Hepatocyte (in vitro differentiated cells): ENCODE data around the gene SLC10A3. TPM values are rescaled to one million over a fixed set of nuclear protein-coding genes. Genes with fewer than 3 reads are reported as not detected.

Source experiments
- DNase-seq: peaks from one replicate; pipeline ENCODE4 v3.0.0-alpha.2; 2016; ENCODE audit warnings: low spot score
- H2AFZ ChIP-seq: fragments of 200-600 bp; sonication (generic); 2 replicates; pipeline ENCODE4 v1.6.0; 2016; ENCODE audit warnings: antibody characterized with exemption, mild to moderate bottlenecking
- H3K27ac ChIP-seq: fragments of 200-600 bp; sonication (generic); 2 replicates; pipeline ENCODE4 v1.5.1; 2016; ENCODE audit warnings: mild to moderate bottlenecking
- H3K27me3 ChIP-seq: fragments of 200-600 bp; sonication (generic); 2 replicates; pipeline ENCODE4 v1.6.1; 2016
- H3K36me3 ChIP-seq: fragments of 200-600 bp; sonication (generic); replicated peaks from 2 replicates; pipeline ENCODE4 v1.5.1; 2016; ENCODE audit warnings: low read depth; ENCODE audit not compliant: insufficient read depth
- H3K4me1 ChIP-seq: fragments of 200-600 bp; sonication (generic); 2 replicates; pipeline ENCODE4 v1.5.1; 2016; ENCODE audit warnings: mild to moderate bottlenecking, moderate library complexity; ENCODE audit not compliant: insufficient read depth
- H3K4me2 ChIP-seq: fragments of 200-600 bp; sonication (generic); 2 replicates; pipeline ENCODE4 v1.6.0; 2016
- H3K4me3 ChIP-seq: fragments of 200-600 bp; sonication (generic); 2 replicates; pipeline ENCODE4 v1.5.1; 2016; ENCODE audit warnings: mild to moderate bottlenecking
- H3K79me2 ChIP-seq: fragments of 200-600 bp; sonication (generic); 2 replicates; pipeline ENCODE4 v1.6.0; 2017; ENCODE audit warnings: mild to moderate bottlenecking
- H3K9me2 ChIP-seq: fragments of 200-600 bp; sonication (generic); replicated peaks from 2 replicates; pipeline ENCODE4 v1.6.0; 2017; ENCODE audit warnings: mild to moderate bottlenecking; ENCODE audit not compliant: insufficient read depth
- H3K9me3 ChIP-seq: fragments of 200-600 bp; sonication (generic); 2 replicates; pipeline ENCODE4 v1.5.1; 2016; ENCODE audit warnings: low read depth, mild to moderate bottlenecking
- H4K20me1 ChIP-seq: fragments of 200-600 bp; sonication (generic); 2 replicates; pipeline ENCODE4 v1.6.0; 2016; ENCODE audit warnings: mild to moderate bottlenecking; ENCODE audit not compliant: insufficient read depth, poor library complexity, severe bottlenecking
- CTCF ChIP-seq: fragments of 200-600 bp; sonication (generic); IDR thresholded peaks from 2 replicates; pipeline ENCODE4 v1.5.1; 2016; ENCODE audit warnings: antibody characterized with exemption, mild to moderate bottlenecking; ENCODE audit not compliant: poor library complexity
- EZH2 ChIP-seq: fragments of 200-600 bp; sonication (generic); IDR thresholded peaks from 2 replicates; pipeline ENCODE4 v1.6.1; 2016; ENCODE audit warnings: antibody characterized with exemption, mild to moderate bottlenecking, borderline replicate concordance
- EZH2phosphoT487 ChIP-seq: fragments of 200-600 bp; sonication (generic); IDR thresholded peaks from one replicate; pipeline ENCODE4 v1.6.1; 2018; ENCODE audit warnings: antibody characterized with exemption, mild to moderate bottlenecking, low read depth, moderate library complexity; ENCODE audit not compliant: unreplicated experiment, severe bottlenecking
- WGBS: methylation state at CpG from one replicate; pipeline ENCODE4 v1.1.6; 2016; ENCODE audit warnings: low lambda C conversion rate; ENCODE audit errors: missing lambda C conversion rate; 5-methylcytosine and 5-hydroxymethylcytosine counted together
- polyA plus RNA-seq: library from polyadenylated mRNA; unstranded; fragments of >200 nt; fragmentation: Nextera tagmentation; extraction: Ambion mirVana; gene quantifications from 2 replicates; pipeline ENCODE4 v1.2.1, GENCODE V29; 2016
- total RNA-seq: library from RNA; depleted of rRNA; stranded (reverse); fragments of >200 nt; gene quantifications from 2 replicates; pipeline ENCODE4 v1.2.3, GENCODE V29; 2014

SLC10A3 gene
- total and polyA plus RNA-seq, 2 experiments from 2014 or later, result 28.8 to 48.3 TPM

GRCh38 chrX:154441564-154441963 is 48.9 kb downstream of the SLC10A3 start:
- H3K27me3 ChIP-seq, result no peaks in the 10 kb centered on the region
- peaks cover 41% of the 10 kb centered on the region for H3K79me2 ChIP-seq
- WGBS, result 96% methylated on average over 11 of the region's 11 CpGs

GRCh38 chrX:154440623-154441357 is 49.6 kb downstream of the SLC10A3 start:
- Histone ChIP-seq H3K4me1 (no peaks in the 10 kb centered on the region), H3K79me2 (peaks cover 41% of the 10 kb centered on the region), H3K4me2 (no peak overlapping the region), H3K27me3 (no peaks in the 10 kb centered on the region), H3K36me3 (no peaks in the 10 kb centered on the region), H4K20me1 (no peaks in the 10 kb centered on the region), H3K27ac (no peak overlapping the region), H3K9me2 (no peaks in the 10 kb centered on the region), H2AFZ (no peak overlapping the region), H3K4me3 (no peak overlapping the region), H3K9me3 (no peaks in the 10 kb centered on the region)
- no peak for DNase-seq
- 79% methylated on average over 17 of the region's 17 CpGs for WGBS
- TF ChIP-seq EZH2phosphoT487 (no peak), CTCF (no peak), EZH2 (no peak)

More at GRCh38 chrX:154441564-154441963, 48.9 kb downstream of the SLC10A3 start:
- TF ChIP-seq CTCF (no peak), EZH2phosphoT487 (no peak), EZH2 (no peak)
- H3K27ac ChIP-seq, result no peak overlapping the region
- H3K9me2 ChIP-seq, result no peaks in the 10 kb centered on the region
- no peaks in the 10 kb centered on the region for H3K36me3 ChIP-seq
- H3K9me3 ChIP-seq, result no peaks in the 10 kb centered on the region
- H3K4me3 ChIP-seq, result no peak overlapping the region
- DNase-seq, result no peak
- H3K4me1 ChIP-seq, result no peaks in the 10 kb centered on the region
- H4K20me1 ChIP-seq, result peaks cover 3% of the 10 kb centered on the region
- H3K4me2 ChIP-seq, result no peak overlapping the region
- H2AFZ ChIP-seq, result no peak overlapping the region

DNA sequence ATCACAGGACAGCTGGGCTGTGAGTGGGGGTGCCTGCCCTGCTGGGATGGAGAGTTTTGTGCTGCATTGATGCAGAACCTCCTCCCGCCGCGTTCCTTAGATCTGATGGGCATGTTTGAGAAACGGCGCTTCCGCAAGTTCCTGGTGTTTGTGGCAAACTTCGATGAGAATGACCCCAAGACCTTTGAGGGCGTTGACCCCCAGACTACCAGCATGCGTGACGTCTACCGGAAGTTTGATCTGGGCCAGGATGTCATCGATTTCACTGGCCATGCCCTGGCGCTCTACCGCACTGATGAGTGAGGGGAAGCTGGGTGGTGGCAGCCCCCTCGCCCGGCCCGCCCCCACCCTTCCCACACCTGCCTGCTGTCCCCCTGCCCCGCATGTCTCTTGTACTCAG is 50.6 kb downstream of the SLC10A3 start:
- DNase-seq, result no peak
- Histone ChIP-seq H3K9me3 (no peaks in the 10 kb centered on the region), H3K27me3 (no peaks in the 10 kb centered on the region), H3K27ac (no peak overlapping the region), H3K4me2 (no peak overlapping the region), H2AFZ (no peak overlapping the region), H4K20me1 (no peaks in the 10 kb centered on the region), H3K79me2 (peaks cover 33% of the 10 kb centered on the region), H3K9me2 (no peaks in the 10 kb centered on the region), H3K4me3 (no peak overlapping the region), H3K4me1 (no peaks in the 10 kb centered on the region), H3K36me3 (no peaks in the 10 kb centered on the region)
- 91% methylated on average over 14 of the region's 18 CpGs for WGBS
- TF ChIP-seq EZH2phosphoT487, result no peak
- no peak for TF ChIP-seq CTCF
- no peak for TF ChIP-seq EZH2
